ENCODE data around the gene PCSK6.

DNA sequence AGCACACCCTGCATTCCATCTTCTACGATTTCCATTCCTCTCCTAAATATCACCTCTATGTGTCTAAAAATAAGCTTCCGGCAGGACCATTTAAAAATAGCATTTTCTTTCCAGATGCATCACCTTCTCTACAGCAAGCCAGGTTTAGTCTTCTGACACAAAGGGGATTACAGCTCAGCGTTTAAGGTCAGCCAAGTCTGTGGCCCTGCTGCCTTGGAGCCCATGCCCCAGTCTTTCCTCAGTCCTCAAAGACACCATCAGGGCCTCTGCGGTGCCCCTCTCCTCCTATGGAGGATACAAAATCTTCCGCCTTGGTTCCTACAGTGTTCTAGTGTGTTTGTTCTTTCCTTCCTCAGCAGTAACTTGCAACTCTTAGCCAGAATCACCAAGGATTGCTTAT, 216.0 kb downstream of the PCSK6 start:
- TF ChIP-seq, protein P1, sequence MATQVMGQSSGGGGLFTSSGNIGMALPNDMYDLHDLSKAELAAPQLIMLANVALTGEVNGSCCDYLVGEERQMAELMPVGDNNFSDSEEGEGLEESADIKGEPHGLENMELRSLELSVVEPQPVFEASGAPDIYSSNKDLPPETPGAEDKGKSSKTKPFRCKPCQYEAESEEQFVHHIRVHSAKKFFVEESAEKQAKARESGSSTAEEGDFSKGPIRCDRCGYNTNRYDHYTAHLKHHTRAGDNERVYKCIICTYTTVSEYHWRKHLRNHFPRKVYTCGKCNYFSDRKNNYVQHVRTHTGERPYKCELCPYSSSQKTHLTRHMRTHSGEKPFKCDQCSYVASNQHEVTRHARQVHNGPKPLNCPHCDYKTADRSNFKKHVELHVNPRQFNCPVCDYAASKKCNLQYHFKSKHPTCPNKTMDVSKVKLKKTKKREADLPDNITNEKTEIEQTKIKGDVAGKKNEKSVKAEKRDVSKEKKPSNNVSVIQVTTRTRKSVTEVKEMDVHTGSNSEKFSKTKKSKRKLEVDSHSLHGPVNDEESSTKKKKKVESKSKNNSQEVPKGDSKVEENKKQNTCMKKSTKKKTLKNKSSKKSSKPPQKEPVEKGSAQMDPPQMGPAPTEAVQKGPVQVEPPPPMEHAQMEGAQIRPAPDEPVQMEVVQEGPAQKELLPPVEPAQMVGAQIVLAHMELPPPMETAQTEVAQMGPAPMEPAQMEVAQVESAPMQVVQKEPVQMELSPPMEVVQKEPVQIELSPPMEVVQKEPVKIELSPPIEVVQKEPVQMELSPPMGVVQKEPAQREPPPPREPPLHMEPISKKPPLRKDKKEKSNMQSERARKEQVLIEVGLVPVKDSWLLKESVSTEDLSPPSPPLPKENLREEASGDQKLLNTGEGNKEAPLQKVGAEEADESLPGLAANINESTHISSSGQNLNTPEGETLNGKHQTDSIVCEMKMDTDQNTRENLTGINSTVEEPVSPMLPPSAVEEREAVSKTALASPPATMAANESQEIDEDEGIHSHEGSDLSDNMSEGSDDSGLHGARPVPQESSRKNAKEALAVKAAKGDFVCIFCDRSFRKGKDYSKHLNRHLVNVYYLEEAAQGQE (IDR thresholded peaks at IDR 0.05; ENCODE audit: borderline replicate concordance), result no peak
- TF ChIP-seq, protein P2, sequence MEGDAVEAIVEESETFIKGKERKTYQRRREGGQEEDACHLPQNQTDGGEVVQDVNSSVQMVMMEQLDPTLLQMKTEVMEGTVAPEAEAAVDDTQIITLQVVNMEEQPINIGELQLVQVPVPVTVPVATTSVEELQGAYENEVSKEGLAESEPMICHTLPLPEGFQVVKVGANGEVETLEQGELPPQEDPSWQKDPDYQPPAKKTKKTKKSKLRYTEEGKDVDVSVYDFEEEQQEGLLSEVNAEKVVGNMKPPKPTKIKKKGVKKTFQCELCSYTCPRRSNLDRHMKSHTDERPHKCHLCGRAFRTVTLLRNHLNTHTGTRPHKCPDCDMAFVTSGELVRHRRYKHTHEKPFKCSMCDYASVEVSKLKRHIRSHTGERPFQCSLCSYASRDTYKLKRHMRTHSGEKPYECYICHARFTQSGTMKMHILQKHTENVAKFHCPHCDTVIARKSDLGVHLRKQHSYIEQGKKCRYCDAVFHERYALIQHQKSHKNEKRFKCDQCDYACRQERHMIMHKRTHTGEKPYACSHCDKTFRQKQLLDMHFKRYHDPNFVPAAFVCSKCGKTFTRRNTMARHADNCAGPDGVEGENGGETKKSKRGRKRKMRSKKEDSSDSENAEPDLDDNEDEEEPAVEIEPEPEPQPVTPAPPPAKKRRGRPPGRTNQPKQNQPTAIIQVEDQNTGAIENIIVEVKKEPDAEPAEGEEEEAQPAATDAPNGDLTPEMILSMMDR (IDR thresholded peaks at IDR 0.05; ENCODE audit: poor library complexity, severe bottlenecking), result no peak
- TF ChIP-seq RAD21 (conservative IDR thresholded peaks at IDR 0.05), result no peak
- TF ChIP-seq POLR2AphosphoS5 (IDR thresholded peaks at IDR 0.05), result no peak
- TF ChIP-seq MXI1 (conservative IDR thresholded peaks at IDR 0.05; ENCODE audit: poor library complexity, severe bottlenecking), result no peak
- TF ChIP-seq EZH2 (IDR thresholded peaks at IDR 0.05; ENCODE audit: borderline replicate concordance, insufficient read depth, low read length, poor library complexity, severe bottlenecking), result no peak
- TF ChIP-seq EP300 (conservative IDR thresholded peaks at IDR 0.05; ENCODE audit: poor library complexity, severe bottlenecking), result no peak
- no peak for TF ChIP-seq TAF1 (IDR thresholded peaks at IDR 0.05; ENCODE audit: low read depth)
- no peak for TF ChIP-seq SMC3 (conservative IDR thresholded peaks at IDR 0.05; ENCODE audit: poor library complexity)

Measured in neural cell (in vitro differentiated cells).